22Rv1 (cell line): Measurements from ENCODE around the gene RASGEF1C.

Source experiments
- H3K27ac ChIP-seq: fragments of 450-650 bp; 2 replicates; pipeline ENCODE4 v1.5.1; 2017
- ZFX ChIP-seq: fragments of 450-650 bp; IDR thresholded peaks from 2 replicates; pipeline ENCODE4 v1.6.1; 2017; ENCODE audit warnings: antibody characterized with exemption, borderline replicate concordance
- TF ChIP-seq, protein P1 (sequence below): fragments of 450-650 bp; IDR thresholded peaks from 2 replicates; pipeline ENCODE4 v1.5.1; 2017; ENCODE audit warnings: mild to moderate bottlenecking

Gene RASGEF1C

DNA sequence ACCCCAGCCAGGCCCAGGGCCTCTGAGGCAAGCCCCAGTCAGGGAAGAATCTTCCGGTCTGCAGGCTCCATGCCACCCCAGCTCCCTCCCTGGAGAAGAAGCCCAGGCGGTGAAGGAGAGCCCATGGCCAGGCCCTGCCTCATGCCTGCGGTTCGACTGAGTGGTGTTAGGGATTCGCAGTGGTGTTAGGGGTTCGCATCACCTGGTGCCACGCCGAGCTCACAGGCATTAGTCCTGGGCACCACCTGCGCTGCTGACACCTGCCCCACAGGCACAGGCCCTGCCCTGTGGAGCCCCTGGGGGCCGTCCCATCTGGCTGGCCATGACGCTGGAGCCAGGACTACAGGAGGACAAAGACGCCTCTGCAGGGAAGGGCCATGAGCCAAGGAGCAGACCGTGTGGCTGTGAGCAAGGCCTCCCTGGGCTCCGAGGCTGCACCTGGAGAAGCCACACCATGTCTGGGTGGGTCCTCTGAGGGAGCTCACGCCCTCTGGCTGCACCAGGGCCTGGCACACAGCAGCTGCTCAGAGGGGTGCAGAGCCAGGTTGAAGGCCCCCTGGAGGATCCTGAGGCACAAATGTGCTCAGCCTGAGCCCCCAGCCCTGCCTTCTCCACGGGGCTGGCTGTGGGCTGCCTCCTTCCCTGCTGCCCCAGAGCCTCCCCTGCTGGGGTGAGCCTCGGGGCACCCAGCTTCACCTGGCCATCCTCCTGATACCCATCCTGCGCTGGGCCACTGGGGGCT is 109.8 kb downstream of the RASGEF1C start:
- TF ChIP-seq ZFX, result no peak
- H3K27ac ChIP-seq, result no peak overlapping the region

DNA sequence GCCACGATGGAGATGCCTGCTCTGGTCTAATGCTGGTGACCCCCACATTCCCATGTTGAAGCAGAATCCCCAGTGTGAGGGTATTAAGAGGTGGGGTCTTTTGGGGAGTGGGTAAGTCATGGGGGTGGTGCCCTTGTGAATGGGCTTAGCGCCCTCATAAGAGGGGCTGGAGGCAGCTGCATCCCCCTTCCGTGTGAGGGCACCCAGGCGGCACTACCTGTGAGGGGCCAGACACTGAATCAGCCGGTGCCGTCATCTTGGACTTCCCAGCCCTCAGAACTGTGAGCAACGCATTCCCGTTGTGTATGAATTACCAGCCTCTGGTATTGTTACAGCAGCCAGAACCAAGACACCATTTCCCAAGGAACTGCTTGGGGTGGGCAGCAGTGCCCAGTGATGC is 110.5 kb downstream of the RASGEF1C start:
- TF ChIP-seq, protein P1, sequence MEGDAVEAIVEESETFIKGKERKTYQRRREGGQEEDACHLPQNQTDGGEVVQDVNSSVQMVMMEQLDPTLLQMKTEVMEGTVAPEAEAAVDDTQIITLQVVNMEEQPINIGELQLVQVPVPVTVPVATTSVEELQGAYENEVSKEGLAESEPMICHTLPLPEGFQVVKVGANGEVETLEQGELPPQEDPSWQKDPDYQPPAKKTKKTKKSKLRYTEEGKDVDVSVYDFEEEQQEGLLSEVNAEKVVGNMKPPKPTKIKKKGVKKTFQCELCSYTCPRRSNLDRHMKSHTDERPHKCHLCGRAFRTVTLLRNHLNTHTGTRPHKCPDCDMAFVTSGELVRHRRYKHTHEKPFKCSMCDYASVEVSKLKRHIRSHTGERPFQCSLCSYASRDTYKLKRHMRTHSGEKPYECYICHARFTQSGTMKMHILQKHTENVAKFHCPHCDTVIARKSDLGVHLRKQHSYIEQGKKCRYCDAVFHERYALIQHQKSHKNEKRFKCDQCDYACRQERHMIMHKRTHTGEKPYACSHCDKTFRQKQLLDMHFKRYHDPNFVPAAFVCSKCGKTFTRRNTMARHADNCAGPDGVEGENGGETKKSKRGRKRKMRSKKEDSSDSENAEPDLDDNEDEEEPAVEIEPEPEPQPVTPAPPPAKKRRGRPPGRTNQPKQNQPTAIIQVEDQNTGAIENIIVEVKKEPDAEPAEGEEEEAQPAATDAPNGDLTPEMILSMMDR, result no peak
- no peak for TF ChIP-seq ZFX
- H3K27ac ChIP-seq, result no peak overlapping the region

DNA sequence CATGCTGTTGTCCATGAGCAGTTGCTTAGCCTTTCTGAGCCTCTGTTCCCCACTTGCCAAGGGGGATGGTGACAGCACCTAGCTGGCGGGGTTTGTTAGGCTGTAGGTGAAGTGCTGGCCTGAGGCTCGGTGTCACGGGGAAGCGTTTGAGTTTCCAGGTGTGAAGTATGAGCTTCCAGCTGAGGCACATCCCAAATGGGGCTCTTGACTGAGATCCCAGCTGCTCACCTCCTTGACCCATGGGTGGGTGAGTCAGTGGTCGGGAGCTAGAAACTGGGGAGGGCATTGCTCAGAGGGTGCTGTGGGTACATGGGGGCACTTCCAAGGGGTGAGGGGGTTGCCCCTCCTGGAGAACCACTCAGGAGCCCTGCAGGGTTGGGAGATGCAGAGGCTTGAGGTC is 111.1 kb downstream of the RASGEF1C start:
- H3K27ac ChIP-seq, result no peak overlapping the region
- no peak for TF ChIP-seq ZFX
- TF ChIP-seq, protein P1, result no peak

DNA sequence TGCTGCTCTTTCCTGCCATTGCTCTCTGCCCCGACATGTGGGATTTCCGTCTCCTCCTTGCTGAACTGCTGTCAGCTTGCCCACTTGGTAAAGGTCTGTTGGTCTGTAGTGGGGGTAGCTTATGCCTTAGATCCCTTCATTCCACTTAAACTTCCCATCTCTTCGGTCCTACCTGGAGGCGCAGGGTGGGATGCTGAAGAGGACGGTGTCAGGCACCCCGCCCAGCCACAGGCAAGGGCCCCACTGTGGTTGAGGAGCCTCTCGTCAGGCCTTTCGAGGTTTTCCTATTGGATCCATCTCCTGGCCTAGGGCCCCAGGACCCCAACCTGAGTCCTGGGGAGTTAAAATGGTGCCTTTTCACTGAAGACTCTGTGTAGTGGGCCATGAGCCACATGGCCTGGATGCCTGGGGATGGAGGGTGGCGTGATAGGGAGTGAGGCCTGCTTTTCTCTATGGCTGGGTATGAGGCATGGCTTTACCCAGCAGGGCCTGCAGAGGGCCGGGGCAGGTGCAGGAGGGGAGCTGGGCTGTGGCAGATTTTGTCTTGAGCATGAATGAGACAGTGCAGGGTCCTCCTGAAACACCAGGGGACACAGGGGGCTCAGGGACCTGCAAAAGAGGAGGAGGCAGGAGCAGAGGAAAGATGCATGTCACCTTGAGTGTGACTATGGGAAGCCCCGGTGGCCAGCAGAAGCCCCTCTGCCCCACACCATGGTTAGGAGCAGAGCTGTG is 111.7 kb downstream of the RASGEF1C start:
- no peak overlapping the region for H3K27ac ChIP-seq
- TF ChIP-seq ZFX, result no peak
- TF ChIP-seq, protein P1, result no peak

DNA sequence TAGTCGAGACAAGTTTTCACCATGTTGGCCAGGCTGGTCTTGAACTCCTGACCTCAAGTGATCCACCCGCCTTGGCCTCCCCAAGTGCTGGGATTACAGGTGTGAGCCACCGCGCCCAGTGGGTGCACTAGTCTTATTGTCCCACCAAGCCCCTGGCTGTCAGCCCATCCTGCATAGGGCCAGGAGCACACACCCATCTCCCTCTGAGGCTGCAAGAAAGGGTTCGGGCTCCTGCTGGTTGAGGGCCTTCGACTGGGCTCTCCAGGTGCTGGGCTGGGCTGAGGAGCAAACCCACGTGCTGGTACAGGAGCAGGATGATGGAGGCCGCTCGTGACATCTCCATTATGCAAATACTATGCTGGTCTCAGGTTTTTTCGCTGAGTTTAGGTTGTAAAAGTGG is 112.4 kb downstream of the RASGEF1C start:
- no peak for TF ChIP-seq ZFX
- TF ChIP-seq, protein P1, result no peak
- no peak overlapping the region for H3K27ac ChIP-seq

DNA sequence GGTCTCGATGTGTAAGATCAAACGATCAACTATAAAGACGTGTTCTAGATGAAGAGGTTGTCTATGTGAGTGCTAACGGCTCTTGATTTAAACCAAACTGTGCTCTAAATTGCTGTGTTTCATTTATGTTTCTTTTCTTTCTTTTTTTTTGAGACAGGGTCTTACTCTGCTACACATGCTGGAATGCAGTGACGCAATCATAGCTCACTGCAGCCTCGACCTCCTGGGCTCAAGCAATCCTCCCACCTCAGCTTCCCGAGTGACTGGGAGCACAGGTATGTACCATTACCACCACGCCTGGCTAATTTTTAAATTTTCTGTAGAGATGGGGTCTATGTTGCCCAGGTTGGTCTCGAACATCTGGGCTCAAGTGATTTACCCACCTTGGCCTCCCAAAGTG is 113.5 kb downstream of the RASGEF1C start:
- TF ChIP-seq, protein P1, result no peak
- TF ChIP-seq ZFX, result no peak
- H3K27ac ChIP-seq, result no peak overlapping the region

DNA sequence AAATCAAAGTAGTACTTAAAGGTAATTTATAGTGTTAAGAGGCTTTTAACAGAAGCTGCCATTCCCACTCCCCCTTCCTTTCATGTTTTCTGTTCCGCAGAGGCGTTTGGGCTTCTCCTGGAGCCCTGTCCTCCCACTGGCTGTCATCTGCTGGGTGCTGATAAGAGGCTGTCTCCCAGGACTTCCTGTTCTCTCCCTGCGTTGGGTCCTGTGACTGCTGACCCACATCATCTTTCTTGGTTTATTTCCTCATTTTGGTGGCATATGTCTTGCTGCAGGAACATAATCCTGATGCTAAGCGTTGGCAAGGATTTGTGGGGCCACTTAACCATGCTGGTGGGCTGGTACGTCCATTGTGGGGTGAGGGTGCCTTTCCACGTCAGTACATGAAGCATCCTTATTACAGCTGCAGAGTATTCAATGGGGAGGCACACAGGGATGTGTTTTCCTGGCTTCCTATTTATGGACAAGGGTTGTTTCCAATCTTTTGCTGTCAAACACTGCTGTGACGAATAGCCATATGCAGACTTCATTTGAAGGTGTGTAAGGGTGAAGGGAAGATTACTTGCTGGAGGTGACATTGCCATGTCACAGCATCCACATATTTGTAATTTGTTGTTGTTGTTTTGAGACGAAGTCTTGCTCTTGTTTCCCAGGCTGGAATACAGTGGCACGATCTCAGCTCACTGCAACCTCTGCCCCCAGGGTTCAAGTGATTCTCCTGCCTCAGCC is 115.2 kb downstream of the RASGEF1C start:
- no peak overlapping the region for H3K27ac ChIP-seq

More for the DNA sequence above, 115.2 kb downstream of the RASGEF1C start:
- no peak for TF ChIP-seq ZFX
- TF ChIP-seq, protein P1, result no peak
